Hepatocyte (in vitro differentiated cells): ENCODE data around the gene GSTO1.

Experiments used
- EZH2 ChIP-seq: fragments of 200-600 bp; sonication (generic); IDR thresholded peaks from 2 replicates; pipeline ENCODE4 v1.6.1; 2016; ENCODE audit warnings: antibody characterized with exemption, mild to moderate bottlenecking, borderline replicate concordance
- EZH2phosphoT487 ChIP-seq: fragments of 200-600 bp; sonication (generic); IDR thresholded peaks from one replicate; pipeline ENCODE4 v1.6.1; 2018; ENCODE audit warnings: antibody characterized with exemption, mild to moderate bottlenecking, low read depth, moderate library complexity; ENCODE audit not compliant: unreplicated experiment, severe bottlenecking
- TF ChIP-seq, protein P1 (sequence below): fragments of 200-600 bp; sonication (generic); IDR thresholded peaks from 2 replicates; pipeline ENCODE4 v1.5.1; 2016; ENCODE audit warnings: antibody characterized with exemption, mild to moderate bottlenecking; ENCODE audit not compliant: poor library complexity

DNA sequence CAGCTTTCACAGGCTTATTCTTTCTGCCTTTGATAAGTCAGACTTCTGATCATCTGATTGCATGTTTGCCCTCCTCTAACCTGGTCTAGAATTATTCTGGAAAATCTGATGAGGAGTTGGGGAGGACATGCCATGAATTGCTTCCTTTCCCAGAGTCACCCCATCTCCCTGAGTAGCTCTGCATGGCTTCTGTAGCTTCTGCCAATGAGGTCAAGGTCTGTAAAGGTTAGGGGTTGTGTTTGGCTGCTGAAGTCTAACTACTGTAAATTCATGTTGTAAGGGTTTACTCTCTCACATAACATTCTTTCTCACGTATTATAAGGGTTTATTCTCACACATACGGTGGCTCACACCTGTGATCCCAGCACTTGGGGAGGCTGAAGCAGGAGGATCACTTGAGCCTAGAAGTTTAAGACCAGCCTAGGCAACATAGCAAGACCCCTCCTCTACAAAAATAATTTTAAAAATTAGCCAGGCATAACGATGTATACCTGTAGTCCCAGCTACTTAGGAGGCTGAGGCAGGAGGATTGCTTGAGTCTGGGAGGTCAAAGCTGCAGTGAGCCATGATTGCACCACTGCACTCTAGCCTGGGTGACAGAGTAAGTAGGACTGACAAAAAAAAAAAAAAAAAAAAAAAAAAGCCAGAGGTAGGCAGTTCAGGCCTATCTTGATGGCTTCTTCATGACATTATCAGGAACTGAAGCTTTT is 25.0 kb downstream of the GSTO1 start:
- TF ChIP-seq, protein P1, sequence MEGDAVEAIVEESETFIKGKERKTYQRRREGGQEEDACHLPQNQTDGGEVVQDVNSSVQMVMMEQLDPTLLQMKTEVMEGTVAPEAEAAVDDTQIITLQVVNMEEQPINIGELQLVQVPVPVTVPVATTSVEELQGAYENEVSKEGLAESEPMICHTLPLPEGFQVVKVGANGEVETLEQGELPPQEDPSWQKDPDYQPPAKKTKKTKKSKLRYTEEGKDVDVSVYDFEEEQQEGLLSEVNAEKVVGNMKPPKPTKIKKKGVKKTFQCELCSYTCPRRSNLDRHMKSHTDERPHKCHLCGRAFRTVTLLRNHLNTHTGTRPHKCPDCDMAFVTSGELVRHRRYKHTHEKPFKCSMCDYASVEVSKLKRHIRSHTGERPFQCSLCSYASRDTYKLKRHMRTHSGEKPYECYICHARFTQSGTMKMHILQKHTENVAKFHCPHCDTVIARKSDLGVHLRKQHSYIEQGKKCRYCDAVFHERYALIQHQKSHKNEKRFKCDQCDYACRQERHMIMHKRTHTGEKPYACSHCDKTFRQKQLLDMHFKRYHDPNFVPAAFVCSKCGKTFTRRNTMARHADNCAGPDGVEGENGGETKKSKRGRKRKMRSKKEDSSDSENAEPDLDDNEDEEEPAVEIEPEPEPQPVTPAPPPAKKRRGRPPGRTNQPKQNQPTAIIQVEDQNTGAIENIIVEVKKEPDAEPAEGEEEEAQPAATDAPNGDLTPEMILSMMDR: no peak
- no peak for TF ChIP-seq EZH2
- TF ChIP-seq EZH2phosphoT487: no peak
